Stromal cell of bone marrow (primary cell): Measurements from ENCODE around the gene PET100.

Experiments
- DNase-seq: peaks from one replicate; pipeline ENCODE4 v3.0.0-alpha.2; 2012; ENCODE audit warnings: low read depth

The PET100 gene

DNA sequence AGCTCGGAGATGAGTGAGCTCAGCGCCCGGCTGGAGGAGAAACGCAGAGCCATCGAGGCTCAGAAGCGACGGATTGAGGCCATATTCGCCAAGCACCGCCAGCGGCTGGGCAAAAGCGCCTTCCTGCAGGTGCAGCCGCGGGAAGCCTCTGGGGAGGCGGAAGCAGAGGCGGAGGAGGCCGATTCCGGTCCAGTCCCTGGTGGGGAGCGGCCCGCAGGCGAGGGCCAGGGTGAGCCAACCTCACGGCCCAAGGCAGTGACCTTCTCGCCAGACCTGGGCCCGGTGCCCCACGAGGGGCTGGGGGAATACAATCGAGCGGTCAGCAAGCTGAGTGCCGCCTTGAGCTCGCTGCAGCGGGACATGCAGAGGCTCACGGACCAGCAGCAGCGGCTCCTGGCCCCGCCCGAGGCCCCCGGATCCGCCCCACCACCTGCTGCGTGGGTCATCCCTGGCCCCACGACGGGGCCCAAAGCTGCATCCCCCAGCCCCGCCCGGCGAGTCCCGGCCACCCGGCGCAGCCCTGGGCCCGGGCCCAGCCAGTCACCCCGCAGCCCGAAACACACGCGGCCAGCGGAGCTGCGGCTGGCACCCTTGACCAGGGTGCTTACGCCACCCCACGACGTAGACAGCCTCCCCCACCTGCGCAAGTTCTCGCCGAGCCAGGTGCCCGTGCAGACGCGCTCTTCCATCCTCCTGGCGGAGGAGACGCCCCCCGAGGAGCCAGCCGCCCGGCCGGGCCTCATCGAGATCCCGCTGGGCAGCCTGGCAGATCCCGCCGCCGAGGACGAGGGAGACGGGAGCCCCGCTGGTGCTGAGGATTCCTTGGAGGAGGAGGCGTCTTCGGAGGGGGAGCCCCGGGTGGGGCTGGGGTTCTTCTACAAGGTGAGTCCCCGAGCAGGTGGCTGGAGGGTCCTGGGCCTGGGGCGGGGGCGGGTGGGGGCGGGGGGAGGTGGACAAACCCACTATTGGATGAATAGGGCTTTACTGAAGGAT is 17.0 kb upstream of the PET100 start:
- no peak for DNase-seq

DNA sequence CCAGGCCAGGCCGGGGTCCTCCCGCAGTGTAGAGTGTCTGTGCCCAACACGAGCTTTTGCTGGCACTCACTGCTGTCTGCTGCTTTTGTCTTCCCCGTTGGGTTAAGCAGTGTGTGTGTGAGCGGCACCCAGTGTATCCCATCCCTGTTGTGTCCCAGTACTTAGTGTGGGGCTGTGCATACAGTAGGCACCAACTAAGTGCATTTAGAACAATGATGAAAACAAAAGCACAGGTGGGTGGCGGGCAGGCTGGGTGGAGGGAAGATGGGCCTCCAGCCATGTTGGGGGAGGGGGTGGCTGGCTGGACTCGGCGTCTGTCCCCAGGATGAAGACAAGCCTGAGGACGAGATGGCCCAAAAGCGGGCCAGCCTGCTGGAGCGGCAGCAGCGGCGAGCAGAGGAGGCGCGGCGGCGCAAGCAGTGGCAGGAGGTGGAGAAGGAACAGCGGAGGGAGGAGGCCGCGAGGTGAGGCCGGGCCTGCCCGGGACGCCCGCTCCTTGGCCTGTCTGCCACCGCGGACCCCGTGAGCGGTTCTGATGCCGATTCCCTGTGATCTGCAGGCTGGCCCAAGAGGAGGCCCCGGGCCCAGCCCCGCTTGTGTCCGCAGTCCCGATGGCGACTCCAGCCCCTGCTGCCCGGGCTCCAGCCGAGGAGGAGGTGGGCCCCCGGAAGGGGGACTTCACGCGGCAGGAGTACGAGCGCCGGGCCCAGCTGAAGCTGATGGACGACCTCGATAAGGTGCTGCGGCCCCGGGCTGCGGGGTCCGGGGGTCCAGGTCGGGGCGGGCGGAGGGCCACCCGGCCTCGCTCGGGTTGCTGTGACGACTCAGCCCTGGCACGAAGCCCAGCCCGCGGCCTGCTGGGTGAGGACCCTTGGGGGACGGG is 14.5 kb upstream of the PET100 start:
- no peak for DNase-seq

DNA sequence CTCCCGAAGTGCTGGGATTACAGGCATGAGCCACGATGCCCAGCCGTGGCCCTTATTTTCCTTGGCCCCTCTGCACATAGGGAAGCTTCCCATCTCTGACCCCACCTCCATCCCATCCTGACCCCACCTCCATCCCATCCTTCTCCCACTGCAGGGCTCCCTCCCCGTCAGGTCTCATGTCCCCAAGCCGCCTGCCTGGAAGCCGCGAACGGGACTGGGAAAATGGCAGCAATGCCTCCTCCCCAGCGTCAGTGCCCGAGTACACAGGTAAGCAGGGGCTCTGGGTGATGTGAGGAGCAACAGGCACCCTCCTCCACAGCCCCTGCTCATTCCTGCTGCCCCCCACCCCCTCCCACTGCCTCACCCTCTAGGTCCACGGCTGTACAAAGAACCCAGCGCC is 12.4 kb upstream of the PET100 start:
- DNase-seq = no peak

DNA sequence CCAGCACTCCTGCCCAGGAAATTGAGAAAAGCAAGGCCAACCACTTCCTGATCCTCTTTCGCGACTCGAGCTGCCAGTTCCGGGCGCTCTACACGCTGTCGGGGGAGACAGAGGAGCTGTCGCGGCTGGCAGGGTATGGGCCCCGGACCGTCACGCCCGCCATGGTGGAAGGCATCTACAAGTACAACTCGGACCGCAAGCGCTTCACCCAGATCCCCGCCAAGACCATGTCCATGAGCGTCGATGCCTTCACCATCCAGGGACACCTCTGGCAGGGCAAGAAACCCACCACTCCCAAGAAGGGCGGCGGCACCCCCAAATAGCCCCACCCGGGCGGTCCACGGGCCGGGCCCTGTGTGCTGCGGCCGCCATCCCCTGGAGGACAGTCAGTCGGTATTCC is 11.9 kb upstream of the PET100 start:
- no peak for DNase-seq

- no peak for DNase-seq
These were observed 11.2 kb upstream of the PET100 start for GRCh38 chr19:7618348-7618747.

- DNase-seq = no peak
These were observed 10.7 kb upstream of the PET100 start for GRCh38 chr19:7618771-7619510.

DNA sequence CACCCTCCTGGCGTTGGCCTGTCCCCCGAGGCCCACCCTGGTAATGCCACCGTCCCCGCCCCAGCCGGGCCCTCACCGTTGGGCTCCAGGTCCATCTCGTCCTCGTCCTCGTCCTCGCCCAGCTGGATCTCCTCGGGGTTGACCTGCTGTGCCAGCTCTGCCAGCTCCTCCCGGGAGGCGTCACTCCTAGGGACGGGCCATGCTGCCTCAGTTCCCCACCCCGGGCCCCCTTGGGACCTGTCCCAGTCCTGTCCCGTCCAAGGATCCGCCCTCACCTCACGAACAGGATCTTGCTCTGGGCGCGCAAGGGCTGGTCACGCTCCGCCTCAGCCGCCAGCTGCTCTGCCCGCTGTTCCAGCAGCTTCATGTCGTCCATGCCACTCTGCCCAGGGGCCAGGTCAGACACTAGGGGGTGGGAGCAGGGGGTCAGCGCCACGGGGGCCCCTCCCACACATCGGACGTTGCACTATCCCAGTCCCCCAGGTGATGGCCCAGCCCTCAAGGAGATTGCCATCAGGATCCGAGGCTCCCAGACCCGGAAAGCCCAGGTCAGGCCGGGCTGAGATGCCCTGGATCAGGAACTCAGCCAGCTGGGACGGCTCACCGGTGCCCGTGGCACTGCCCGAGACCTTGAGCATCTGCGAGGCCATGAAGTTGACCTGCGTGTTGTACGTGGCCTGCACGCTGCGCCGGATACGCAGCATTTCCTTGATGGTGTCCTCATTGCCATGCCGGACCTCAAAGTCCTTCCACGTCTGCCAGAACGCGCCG is 9.7 kb upstream of the PET100 start:
- no peak for DNase-seq

DNA sequence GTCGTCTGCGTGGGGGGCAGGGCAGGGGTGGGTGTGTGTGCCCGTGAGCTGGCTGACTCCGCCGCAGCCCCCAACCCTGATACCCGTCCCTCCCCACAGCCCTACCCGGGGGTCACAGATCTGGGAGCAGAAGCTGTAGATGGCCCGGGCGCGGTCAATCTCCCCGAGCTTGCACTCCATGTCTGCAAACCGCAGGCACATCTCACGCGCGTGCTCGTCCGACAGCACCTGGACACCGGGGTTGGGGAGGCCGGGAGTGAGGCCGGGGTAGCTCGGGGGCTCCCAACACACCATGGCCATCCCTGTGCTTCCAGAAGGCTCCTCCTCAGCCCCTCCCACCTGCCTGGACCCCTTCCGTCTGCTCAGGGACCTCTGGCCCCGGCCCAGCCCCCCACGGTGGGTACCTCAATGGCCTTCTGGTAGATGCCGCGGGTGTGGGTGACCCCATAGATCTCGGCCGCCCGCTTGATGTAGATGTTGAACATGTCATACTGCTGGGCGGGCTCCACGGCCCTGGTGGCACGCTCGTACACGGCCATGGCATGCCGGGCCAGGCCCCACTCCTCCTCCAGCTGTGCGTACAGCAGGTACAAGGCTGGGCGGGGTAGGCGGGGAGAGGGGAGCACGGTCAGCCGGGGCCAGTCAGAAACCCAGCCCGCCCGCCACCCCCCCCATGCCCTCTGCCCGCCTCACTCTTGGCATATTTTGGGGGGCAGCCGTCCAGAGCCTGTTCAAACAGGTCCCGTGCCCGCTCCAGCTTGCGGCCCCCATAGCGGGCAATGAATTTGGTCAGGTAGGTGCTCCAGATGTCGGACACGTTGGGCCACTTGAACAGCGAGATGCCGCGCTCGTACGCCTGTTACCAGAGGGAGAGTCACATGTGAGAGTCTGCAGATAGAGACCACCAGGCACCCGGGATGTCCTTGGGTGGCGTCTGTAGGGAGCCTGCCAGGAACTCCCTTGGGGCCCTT is 8.9 kb upstream of the PET100 start:
- no peak for DNase-seq

DNA sequence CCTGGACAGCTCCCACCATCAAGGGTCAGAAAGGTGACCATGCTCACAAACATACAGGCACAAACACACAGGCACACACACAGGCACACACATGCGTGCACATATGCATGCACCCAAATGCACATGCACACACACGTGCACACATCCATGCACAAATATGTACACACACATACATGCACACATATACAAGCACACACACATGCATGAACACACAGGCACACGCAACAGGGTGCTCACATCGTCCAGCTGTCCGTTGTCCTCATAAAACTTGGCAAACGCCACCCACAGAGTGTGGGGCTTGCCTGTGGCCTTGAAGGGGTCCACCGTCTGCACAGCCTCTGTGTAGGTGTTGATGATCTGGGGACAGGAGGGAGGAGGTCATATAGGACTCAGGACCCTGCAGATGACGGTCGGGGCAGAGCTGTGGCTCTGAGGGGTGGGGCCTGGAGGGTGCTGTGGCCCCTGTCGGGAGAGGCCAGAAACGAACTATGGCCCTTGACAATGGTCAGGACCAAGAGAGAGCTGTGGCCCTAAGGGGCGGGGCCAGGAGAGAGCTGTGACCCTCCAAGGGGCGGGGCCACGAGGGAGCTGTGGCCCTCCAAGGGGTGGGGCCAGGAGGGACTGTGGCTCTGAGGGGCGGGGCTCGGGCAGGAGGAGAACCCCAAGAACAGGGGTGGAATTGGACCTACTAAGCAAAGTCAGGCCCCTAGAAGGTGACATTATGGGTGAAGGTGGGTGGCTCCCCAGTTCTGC is 6.5 kb upstream of the PET100 start:
- DNase-seq = no peak

DNA sequence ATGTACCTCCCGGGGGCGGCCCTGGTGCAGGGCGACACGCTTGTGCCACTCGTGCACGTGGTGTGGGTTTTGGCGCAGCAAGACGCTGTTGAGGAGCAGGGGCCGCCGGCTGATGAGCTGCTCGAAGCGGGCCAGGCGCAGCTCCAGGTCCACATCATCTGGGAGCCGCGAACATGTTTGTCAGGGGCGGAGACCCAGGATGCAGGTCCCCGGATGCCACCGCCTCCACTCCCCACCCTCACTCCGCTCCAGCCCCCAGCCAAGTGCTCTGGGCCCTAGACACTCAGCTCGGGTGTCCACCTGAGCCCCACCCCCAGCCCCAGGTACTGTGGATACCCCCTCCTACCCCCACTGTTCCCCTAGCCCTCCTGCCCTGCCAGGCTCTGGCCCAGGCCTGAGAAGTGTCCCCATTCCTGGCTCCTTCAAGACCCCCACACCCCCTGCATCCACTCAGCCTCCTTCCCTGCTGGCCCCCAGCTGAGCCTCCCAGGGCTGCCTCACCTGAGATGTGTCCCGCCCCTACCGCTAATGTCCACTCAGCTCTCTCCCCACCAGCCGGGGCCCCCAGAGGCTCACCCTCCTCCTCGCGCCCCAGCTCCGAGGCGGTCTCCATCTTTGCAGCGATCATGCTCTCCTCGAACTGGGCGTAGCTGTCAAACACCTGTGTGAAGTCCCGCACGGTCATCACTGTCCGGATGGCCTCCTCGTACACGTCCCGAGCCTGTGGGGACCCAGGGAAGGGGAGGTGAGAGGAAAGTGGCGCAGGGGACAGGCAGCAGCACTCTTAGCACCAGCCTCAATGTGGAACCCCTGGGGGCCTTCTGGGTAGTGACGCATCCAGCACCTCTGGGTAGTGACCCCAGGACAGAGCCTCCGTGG is 5.6 kb upstream of the PET100 start:
- no peak for DNase-seq

DNA sequence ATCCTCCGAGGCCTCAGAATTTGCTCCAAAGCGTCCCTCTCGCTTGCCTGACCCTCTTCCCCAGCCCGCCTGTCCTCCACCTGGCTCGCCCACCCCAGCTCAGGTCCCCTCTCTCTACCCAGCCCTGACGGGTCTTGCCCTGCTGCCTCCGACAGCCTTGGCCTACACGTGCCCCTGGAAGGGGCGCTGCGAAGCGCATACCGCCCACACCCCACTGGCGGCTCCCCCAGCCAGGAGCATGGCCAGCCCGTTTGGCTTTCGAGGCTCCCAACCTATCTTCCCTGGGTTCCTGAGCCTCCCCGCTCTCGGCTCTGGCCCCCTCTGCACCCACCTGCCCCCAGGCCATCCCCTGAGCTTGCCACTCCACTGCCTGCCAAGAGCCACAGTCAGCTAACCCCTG is 4.8 kb upstream of the PET100 start:
- DNase-seq = no peak

DNA sequence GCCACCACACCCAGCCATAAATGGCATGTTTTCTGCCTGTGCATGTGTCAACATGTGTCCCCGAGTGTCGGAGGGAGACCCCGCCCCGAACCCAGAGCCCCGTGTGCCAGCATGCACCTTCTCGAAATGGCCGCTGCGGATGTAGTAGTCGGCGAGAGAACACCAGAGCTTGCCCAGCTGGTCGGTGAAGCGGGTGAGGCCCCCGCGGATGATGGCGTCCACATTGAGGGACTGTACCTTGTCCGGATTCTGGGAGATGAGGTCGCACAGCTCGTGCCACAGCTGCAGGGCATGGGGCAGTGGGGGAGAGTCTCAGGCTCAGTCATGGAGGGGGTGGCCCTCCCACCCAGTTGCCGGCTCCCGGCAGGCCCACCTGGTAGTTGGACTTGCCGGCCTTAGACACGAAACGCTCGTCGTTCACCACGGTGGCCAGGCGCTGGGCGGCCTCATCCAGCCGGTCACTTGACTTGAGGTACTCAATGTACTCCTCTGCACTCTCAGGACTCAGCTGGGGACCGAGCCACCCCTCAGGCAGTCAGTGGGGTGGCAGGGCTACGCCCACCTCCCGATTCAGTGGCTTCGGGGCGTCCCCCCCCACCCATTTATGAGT is 3.7 kb upstream of the PET100 start:
- DNase-seq = no peak

- no peak for DNase-seq
These were observed 2.4 kb upstream of the PET100 start for GRCh38 chr19:7627166-7627565.

DNA sequence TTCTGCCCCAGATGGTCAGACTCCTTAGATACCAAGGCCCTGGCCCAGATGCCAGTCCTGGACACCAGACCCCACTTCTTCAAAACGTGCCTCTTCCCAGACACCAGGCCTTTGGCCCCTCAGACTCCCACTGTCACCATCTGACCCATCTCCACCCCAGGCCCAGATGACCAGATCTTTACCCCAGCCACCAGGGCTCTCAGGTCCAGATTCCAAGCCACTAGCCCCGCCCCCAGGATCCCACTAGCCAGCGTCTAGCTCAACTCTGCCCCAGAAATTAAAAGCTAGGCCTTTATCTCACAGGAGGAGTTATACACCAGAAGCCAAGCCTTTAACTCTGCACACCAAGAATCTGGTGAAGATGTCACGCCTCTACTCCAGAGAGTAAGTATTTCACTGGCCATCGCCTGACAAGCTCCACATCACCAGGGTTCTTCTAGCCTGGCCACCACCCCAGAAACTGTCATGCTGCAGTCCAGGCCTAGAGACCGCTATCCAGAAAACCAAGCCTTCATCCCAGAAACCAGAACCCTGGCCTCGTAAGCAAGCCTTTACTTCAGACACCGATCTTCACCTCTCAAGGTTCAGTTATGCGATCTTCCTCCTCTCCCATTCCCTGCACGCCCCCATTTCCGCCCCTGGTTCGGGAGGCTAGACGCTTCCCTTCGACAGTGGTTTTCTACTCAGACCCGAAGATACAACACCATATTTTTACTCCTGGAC is 843 bp upstream of the PET100 start:
- DNase-seq = no peak

DNA sequence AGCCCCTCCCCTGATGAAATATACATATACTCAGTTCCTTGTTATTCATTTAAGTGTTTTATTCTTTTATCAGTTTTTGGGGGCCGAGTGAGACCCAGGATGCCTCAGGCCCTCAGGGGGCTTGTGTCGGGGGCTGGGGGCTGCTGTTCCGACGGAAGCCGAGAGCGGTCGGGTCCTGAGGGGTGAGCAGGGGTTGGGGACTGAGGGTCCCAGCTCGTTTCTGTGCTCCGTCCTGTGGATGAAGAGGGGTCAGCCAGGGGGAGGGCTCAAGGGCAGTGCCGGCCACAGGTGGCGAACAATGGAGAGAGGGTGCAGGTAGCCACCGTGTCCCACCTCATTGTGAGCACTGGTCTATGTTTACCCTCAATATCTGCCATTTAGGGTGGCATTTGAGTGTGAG is 2.0 kb downstream of the PET100 start:
- no peak for DNase-seq

DNA sequence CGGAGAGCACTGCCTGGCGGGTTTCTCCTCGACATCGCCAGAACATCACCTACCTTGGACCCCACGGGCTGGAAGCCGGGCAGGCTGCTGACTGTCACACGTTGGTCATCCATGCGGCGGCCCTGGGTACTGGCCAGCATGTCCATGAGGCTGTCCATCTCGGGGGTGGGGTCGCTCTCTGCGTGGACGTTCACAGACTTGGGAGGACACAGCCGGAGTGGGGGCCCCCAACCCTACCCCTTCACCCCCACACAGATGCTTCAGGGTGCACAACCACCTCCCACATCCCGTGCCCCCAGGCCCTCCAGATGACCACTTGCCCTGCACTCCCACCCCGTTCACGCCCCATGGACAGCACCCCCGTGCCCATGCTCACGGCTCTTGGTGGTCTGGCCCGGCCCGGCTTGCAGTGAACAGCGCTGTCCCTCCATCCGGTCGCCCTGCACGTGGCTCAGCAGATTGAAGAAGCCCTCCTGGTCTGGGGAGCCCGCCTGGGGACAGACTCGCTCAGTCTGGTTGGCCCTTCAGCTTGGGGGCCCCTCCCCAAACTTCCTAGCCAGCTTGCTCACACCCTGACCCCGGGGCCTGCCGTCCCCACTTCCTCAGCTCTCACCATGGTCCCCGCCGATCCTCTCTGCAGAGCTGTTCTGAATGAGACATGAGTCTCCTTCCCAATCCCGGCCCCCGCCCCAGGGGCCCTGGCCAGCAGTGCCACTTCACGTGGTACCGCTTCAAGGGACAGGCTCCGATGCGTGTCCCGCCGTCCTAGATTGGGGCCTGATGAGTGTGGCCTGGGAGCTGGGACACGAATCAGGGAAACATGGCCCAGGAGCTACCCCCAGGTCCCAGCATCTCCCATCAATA is 3.0 kb downstream of the PET100 start:
- no peak for DNase-seq
